ENCODE measurements around the gene GPR137. TPM values are rescaled to one million over a fixed set of nuclear protein-coding genes. Genes with fewer than 3 reads are reported as not detected.

Gene GPR137
- total and polyA plus RNA-seq, 8 donors: 2.9 to 58.8 (median 20.0) TPM

- no peak for DNase-seq
- Histone ChIP-seq H3K27me3 (no peaks in the 10 kb centered on the region), H3K9me3 (no peaks in the 10 kb centered on the region), H3K36me3 (peaks cover 7 to 12% (median 10%) of the 10 kb centered on the region in 4 donors), H3K4me1 (peaks cover 6 to 41% (median 36%) of the 10 kb centered on the region in 4 donors), H3K4me3 (no peak overlapping the region), H3K27ac (no peak overlapping the region)
- WGBS, 5 donors: 83 to 93% (median 90%) methylated on average over 2 of the region's 2 CpGs
- TF ChIP-seq, protein P1, sequence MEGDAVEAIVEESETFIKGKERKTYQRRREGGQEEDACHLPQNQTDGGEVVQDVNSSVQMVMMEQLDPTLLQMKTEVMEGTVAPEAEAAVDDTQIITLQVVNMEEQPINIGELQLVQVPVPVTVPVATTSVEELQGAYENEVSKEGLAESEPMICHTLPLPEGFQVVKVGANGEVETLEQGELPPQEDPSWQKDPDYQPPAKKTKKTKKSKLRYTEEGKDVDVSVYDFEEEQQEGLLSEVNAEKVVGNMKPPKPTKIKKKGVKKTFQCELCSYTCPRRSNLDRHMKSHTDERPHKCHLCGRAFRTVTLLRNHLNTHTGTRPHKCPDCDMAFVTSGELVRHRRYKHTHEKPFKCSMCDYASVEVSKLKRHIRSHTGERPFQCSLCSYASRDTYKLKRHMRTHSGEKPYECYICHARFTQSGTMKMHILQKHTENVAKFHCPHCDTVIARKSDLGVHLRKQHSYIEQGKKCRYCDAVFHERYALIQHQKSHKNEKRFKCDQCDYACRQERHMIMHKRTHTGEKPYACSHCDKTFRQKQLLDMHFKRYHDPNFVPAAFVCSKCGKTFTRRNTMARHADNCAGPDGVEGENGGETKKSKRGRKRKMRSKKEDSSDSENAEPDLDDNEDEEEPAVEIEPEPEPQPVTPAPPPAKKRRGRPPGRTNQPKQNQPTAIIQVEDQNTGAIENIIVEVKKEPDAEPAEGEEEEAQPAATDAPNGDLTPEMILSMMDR (IDR thresholded peaks at IDR 0.05): no peak
- TF ChIP-seq POLR2A (IDR thresholded peaks at IDR 0.05) (no peak), EP300 (IDR thresholded peaks at IDR 0.05) (no peak), POLR2AphosphoS5 (IDR thresholded peaks at IDR 0.05) (no peak)
- intact Hi-C loops (cut with DNase I; ENCODE audit: low total_unique reads): no loop called here
Measured at GRCh38 chr11:64327375-64327774, 41.7 kb downstream of the GPR137 start.

DNA sequence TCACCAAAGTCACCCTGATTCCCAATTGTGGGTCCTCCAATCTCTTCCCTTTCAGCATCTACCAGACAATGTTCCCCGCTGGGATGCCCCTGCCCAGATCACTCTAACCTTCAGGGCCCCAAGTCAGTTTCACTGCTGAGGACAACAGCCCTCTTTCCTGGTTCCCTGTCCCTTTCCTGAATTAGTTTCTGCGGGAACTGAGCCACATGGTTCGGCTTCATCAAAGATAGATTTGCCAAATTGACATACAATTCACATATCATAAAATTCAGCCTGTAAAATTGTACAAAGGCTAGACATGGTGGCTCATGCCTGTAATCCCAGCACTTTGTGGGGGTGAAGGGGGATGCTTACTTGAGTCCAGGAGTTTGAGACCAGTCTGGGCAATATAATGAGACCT, 42.3 kb downstream of the GPR137 start:
- intact Hi-C loops (cut with DNase I; ENCODE audit: low total_unique reads): no loop called here
- Histone ChIP-seq H3K4me1 (peaks cover 9 to 39% (median 33%) of the 10 kb centered on the region in 4 donors), H3K27me3 (no peaks in the 10 kb centered on the region), H3K4me3 (no peak overlapping the region), H3K36me3 (peaks cover under 1 to 6% (median 4%) of the 10 kb centered on the region in 4 donors), H3K27ac (no peak overlapping the region), H3K9me3 (no peaks in the 10 kb centered on the region)
- no peak for TF ChIP-seq POLR2AphosphoS5 (IDR thresholded peaks at IDR 0.05)
- TF ChIP-seq EP300 (IDR thresholded peaks at IDR 0.05): no peak
- TF ChIP-seq POLR2A (IDR thresholded peaks at IDR 0.05): no peak
- TF ChIP-seq, protein P1 (IDR thresholded peaks at IDR 0.05): no peak
- 82 to 90% (median 83%) methylated on average over 3 of the region's 3 CpGs for whole genome bisulfite sequencing, 5 donors
- DNase-seq: no peak

GRCh38 chr11:64330888-64331287, 45.2 kb downstream of the GPR137 start:
- H3K27ac ChIP-seq: peak overlapping the region in 1 of 5 donors; percentile 79
- H3K4me3 ChIP-seq: no peak overlapping the region
- no peak for TF ChIP-seq EP300 (IDR thresholded peaks at IDR 0.05)
- TF ChIP-seq, protein P1 (IDR thresholded peaks at IDR 0.05): no peak
- no peak for TF ChIP-seq POLR2A (IDR thresholded peaks at IDR 0.05)
- no peak for TF ChIP-seq POLR2AphosphoS5 (IDR thresholded peaks at IDR 0.05)
- no peak for DNase-seq
- no peaks in the 10 kb centered on the region for H3K36me3 ChIP-seq
- H3K27me3 ChIP-seq: no peaks in the 10 kb centered on the region
- intact Hi-C loops (cut with DNase I; ENCODE audit: low total_unique reads): no loop called here
- peaks cover 9 to 45% (median 35%) of the 10 kb centered on the region in 4 donors for H3K4me1 ChIP-seq
- no peaks in the 10 kb centered on the region for H3K9me3 ChIP-seq
- WGBS, 5 donors: 84 to 90% (median 88%) methylated on average over 11 of the region's 11 CpGs

- Histone ChIP-seq H3K4me1 (peaks cover 9 to 45% (median 35%) of the 10 kb centered on the region in 4 donors), H3K4me3 (peak overlapping the region in 1 of 4 donors; percentile 6), H3K9me3 (no peaks in the 10 kb centered on the region), H3K27me3 (no peaks in the 10 kb centered on the region), H3K27ac (peak overlapping the region; percentile 66 to 79 (median 71)), H3K36me3 (no peaks in the 10 kb centered on the region)
- intact Hi-C loops (cut with DNase I; ENCODE audit: low total_unique reads): no loop called here
- WGBS, 5 donors: 13 to 26% (median 17%) methylated on average over 10 to 20 of the region's 20 CpGs
- TF ChIP-seq, protein P1 (IDR thresholded peaks at IDR 0.05): peak in 5 of 7 experiments; percentile 6 to 58 (median 39)
- TF ChIP-seq EP300 (IDR thresholded peaks at IDR 0.05) (no peak), POLR2A (IDR thresholded peaks at IDR 0.05) (no peak), POLR2AphosphoS5 (IDR thresholded peaks at IDR 0.05) (peak in 2 of 3 donors; percentile 22 to 69)
- DNase-seq: peak; percentile 88 to 92
Measured at GRCh38 chr11:64331569-64332371, 46.1 kb downstream of the GPR137 start.

All from stomach (tissue), 9 donors.